CD14-positive monocyte (primary cell): Measurements from ENCODE around the gene GUCY2D. TPM values are rescaled to one million over a fixed set of nuclear protein-coding genes. Genes with fewer than 3 reads are reported as not detected.

Source experiments
- DNase-seq, 3 donors: peaks; one replicate each; pipeline ENCODE4 v3.0.0-alpha.2; 2011 to 2022
- H2AFZ ChIP-seq: 2 replicates; pipeline ENCODE4 v1.6.0; 2012; ENCODE audit warnings: mild to moderate bottlenecking, low read depth, low read length, inconsistent platforms; ENCODE audit not compliant: insufficient read depth, poor library complexity, severe bottlenecking
- H3K27ac ChIP-seq, 2 donors: 1 replicate in 1 of 2; 2 replicates in 1 of 2; pipeline ENCODE4 v1.5.1; 2012 to 2013; ENCODE audit warnings: low read length in 2 of 2, control low read depth in 1 of 2, inconsistent platforms in 1 of 2, low read depth in 1 of 2, mild to moderate bottlenecking in 1 of 2
- H3K27me3 ChIP-seq, 2 donors: one replicate each; pipeline versions ENCODE4 v1.6.0 to v1.6.1; 2011 to 2013; ENCODE audit warnings: low read length in 2 of 2; ENCODE audit not compliant: control insufficient read depth in 2 of 2, insufficient read depth in 2 of 2
- H3K36me3 ChIP-seq, 2 donors: replicated peaks in 1 of 2; 1 replicate in 1 of 2; 2 replicates in 1 of 2; pipeline versions ENCODE4 v1.5.1 to v1.6.1; 2012 to 2013; ENCODE audit warnings: low read length in 2 of 2, control low read depth in 1 of 2, inconsistent platforms in 1 of 2, mild to moderate bottlenecking in 1 of 2; ENCODE audit not compliant: insufficient read depth in 2 of 2, control insufficient read depth in 1 of 2
- H3K4me1 ChIP-seq, 2 donors: 1 replicate in 1 of 2; 2 replicates in 1 of 2; pipeline versions ENCODE4 v1.5.1 to v1.6.1; 2012 to 2013; ENCODE audit warnings: low read length in 2 of 2, control low read depth in 1 of 2, inconsistent platforms in 1 of 2, mild to moderate bottlenecking in 1 of 2, moderate library complexity in 1 of 2; ENCODE audit not compliant: insufficient read depth in 2 of 2, control insufficient read depth in 1 of 2
- H3K4me2 ChIP-seq: replicated peaks from 2 replicates; pipeline ENCODE3; 2012; ENCODE audit warnings: low read length, moderate library complexity, mild to moderate bottlenecking; ENCODE audit not compliant: poor library complexity, severe bottlenecking; ENCODE audit errors: extremely low read depth
- H3K4me3 ChIP-seq, 3 experiments: fragments of 200-600 bp in 1 of 3; sonication (generic) in 1 of 3; replicated peaks in 1 of 3; 1 replicate in 2 of 3; 2 replicates in 1 of 3; pipeline ENCODE4 v1.5.1; 2011 to 2013; ENCODE audit warnings: low read length in 3 of 3, mild to moderate bottlenecking in 3 of 3, control low read depth in 2 of 3, low read depth in 2 of 3, inconsistent platforms in 1 of 3, moderate library complexity in 1 of 3
- H3K79me2 ChIP-seq: 2 replicates; pipeline ENCODE4 v1.6.0; 2012; ENCODE audit warnings: mild to moderate bottlenecking, control low read depth, inconsistent platforms, low read length, moderate library complexity; ENCODE audit not compliant: insufficient read depth
- H3K9ac ChIP-seq: 2 replicates; pipeline ENCODE4 v1.6.0; 2017; ENCODE audit warnings: low read length, mild to moderate bottlenecking; ENCODE audit not compliant: insufficient read depth, poor library complexity, severe bottlenecking
- H3K9me3 ChIP-seq, 2 donors: replicated peaks in 1 of 2; 1 replicate in 1 of 2; 2 replicates in 1 of 2; pipeline versions ENCODE4 v1.5.1 to v1.6.1; 2012 to 2013; ENCODE audit warnings: low read length in 2 of 2, control low read depth in 1 of 2; ENCODE audit not compliant: control insufficient read depth in 1 of 2, insufficient read depth in 1 of 2
- H4K20me1 ChIP-seq: 2 replicates; pipeline ENCODE4 v1.6.0; 2012; ENCODE audit warnings: mild to moderate bottlenecking, low read length, control low read depth, moderate library complexity; ENCODE audit not compliant: insufficient read depth
- H3K27ac Mint-ChIP-seq, 7 donors: one replicate each; pipeline ENCODE4 v1.8.0; 2020; ENCODE audit warnings: mild to moderate bottlenecking in 7 of 7, mixed read lengths in 7 of 7, moderate library complexity in 6 of 7, inconsistent platforms in 2 of 7
- H3K27me3 Mint-ChIP-seq, 3 donors: one replicate each; pipeline ENCODE4 v1.8.0; 2021 to 2022; ENCODE audit warnings: low read depth in 3 of 3, mild to moderate bottlenecking in 3 of 3, mixed read lengths in 3 of 3, moderate library complexity in 3 of 3, inconsistent platforms in 1 of 3
- H3K36me3 Mint-ChIP-seq, 2 donors: one replicate each; pipeline ENCODE4 v1.8.0; 2020; ENCODE audit warnings: mixed read lengths in 2 of 2, inconsistent platforms in 1 of 2, mild to moderate bottlenecking in 1 of 2
- H3K4me1 Mint-ChIP-seq: one replicate; pipeline ENCODE4 v1.8.0; 2020; ENCODE audit warnings: mild to moderate bottlenecking, mixed read lengths
- H3K4me3 Mint-ChIP-seq, 2 donors: one replicate each; pipeline ENCODE4 v1.8.0; 2020; ENCODE audit warnings: mild to moderate bottlenecking in 2 of 2, mixed read lengths in 2 of 2, moderate library complexity in 1 of 2
- H3K9me3 Mint-ChIP-seq, 7 donors: one replicate each; pipeline ENCODE4 v1.8.0; 2020 to 2022; ENCODE audit warnings: mixed read lengths in 7 of 7, mild to moderate bottlenecking in 6 of 7, moderate library complexity in 6 of 7, inconsistent platforms in 2 of 7
- CTCF ChIP-seq: fragments of 200-600 bp; IDR thresholded peaks from one replicate; pipeline ENCODE4 v1.8.0; 2022; ENCODE audit warnings: antibody characterized with exemption, mild to moderate bottlenecking
- WGBS: methylation state at CpG from one replicate; pipeline ENCODE4 v1.1.5; 2013; ENCODE audit warnings: missing lambda C conversion rate; ENCODE audit not compliant: insufficient coverage; 5-methylcytosine and 5-hydroxymethylcytosine counted together
- intact Hi-C, 2 donors: fragments of 100-400 bp; cut with micrococcal nuclease; formaldehyde crosslinking; loops; one replicate each; pipeline versions ENCODE4 v1.15.0 to v1.15.1; 2023
- polyA plus RNA-seq, 3 donors: library from polyadenylated mRNA; depleted of rRNA in 1 of 3; unstranded in 2 of 3; stranded (reverse) in 1 of 3; fragments of 300-500 nt in 2 of 3; fragments of >200 nt in 1 of 3; fragmentation: Illumina TruSeq in 2 of 3; gene quantifications; 1 replicate in 2 of 3; 2 replicates in 1 of 3; pipeline ENCODE4 v1.2.3, GENCODE V29; 2012 to 2021

The GUCY2D gene
- polyA plus RNA-seq, 3 donors, result 0.04 to 0.46 TPM; not detected in 1

DNA sequence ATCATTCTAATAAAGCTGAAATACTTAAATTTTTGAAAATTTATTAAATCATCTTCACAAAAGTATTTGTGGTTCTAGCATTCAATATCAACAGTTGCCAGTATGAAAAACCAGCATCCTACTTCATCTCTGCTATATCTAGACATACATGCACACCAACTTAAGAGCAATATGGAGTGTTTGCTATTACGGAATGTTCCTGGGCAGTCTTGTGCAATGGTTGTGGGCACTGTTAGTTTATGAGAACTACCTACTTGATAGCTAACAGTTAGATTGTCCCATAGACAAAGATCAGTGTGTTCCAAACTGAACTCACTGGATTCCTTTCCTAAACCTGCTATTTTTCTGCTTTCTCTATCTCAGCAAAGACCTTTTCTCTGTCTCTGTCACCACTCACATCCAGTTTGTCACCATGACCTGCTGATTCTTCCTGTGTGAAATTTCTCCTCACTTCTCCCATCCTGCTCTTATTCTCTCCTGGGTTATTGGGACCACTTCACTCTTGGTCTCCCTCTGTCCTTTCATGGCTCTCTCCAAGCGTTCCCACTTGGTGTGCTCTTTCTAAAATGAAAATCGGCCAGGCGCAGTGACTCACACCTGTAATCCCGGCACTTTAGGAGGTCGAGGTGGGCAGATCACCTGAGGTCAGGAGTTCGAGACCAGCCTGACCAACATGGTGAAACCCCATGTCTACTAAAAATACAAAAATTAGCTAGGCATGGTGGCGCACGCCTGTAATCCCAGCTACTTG, 42.7 kb upstream of the GUCY2D start:
- Histone ChIP-seq H3K4me2 (no peak overlapping the region), H3K9me3 (no peaks in the 10 kb centered on the region), H4K20me1 (no peaks in the 10 kb centered on the region), H3K4me3 (no peak overlapping the region), H3K27me3 (no peaks in the 10 kb centered on the region), H3K79me2 (no peaks in the 10 kb centered on the region), H3K27ac (no peak overlapping the region), H3K4me1 (peaks cover 6 to 18% of the 10 kb centered on the region in 2 donors), H3K9ac (no peak overlapping the region), H3K36me3 (no peaks in the 10 kb centered on the region), H2AFZ (no peak overlapping the region)
- Mint-ChIP-seq H3K27ac (peak overlapping the region in 2 of 7 donors; percentile 49 to 50), H3K27me3 (no peaks in the 10 kb centered on the region), H3K4me3 (no peak overlapping the region), H3K36me3 (no peaks in the 10 kb centered on the region), H3K9me3 (no peaks in the 10 kb centered on the region), H3K4me1 (peaks cover 27% of the 10 kb centered on the region)
- 100% methylated on average over 5 of the region's 9 CpGs for WGBS
- TF ChIP-seq CTCF, result no peak
- intact Hi-C loops, result no loop called here
- peak; percentile 16 to 54 (median 45) for DNase-seq

DNA sequence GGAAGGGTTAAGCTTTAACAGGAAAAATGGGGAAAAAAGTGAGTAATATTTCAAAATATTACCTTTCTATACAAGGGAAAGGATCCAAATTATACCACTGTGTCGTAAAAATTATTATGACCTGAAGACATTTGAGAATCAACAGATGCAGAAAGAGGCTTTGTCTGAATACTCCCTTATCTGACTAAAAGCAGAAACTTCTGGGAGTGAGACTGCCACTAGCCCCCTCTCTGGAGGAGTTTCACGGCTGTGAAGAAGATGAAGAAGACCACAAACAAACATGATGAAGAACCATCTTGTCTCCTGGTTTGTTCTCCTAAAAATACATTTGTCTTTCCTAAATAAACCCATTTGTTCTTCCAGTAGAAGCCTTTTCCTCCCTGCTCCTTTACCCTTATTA, 41.0 kb upstream of the GUCY2D start:
- H3K9me3 ChIP-seq, result no peaks in the 10 kb centered on the region
- H3K27me3 ChIP-seq, result no peaks in the 10 kb centered on the region
- Mint-ChIP-seq H3K27ac (no peak overlapping the region), H3K4me3 (no peak overlapping the region), H3K4me1 (peaks cover 16% of the 10 kb centered on the region), H3K27me3 (no peaks in the 10 kb centered on the region), H3K36me3 (no peaks in the 10 kb centered on the region), H3K9me3 (no peaks in the 10 kb centered on the region)
- H3K4me1 ChIP-seq, result peaks cover 8 to 13% of the 10 kb centered on the region in 2 donors
- TF ChIP-seq CTCF, result no peak
- H3K9ac ChIP-seq, result no peak overlapping the region
- no peaks in the 10 kb centered on the region for H3K79me2 ChIP-seq
- H4K20me1 ChIP-seq, result no peaks in the 10 kb centered on the region
- H3K4me3 ChIP-seq, result no peak overlapping the region
- no peak overlapping the region for H3K27ac ChIP-seq
- intact Hi-C loops, result no loop called here
- no peak overlapping the region for H2AFZ ChIP-seq
- 14% methylated on average over 1 of the region's 2 CpGs for WGBS
- no peak overlapping the region for H3K4me2 ChIP-seq
- DNase-seq, result no peak
- H3K36me3 ChIP-seq, result no peaks in the 10 kb centered on the region
